HepG2 (cell line): ENCODE data around the gene DUSP16. TPM values are rescaled to one million over a fixed set of nuclear protein-coding genes. Genes with fewer than 3 reads are reported as not detected.
A peak's percentile ranks its signal among the peaks of the same experiment; 100 is the strongest.

ENCODE experiments used
- ATAD3A ChIP-seq: sonication (generic); formaldehyde crosslinking; IDR thresholded peaks from 2 replicates; pipeline ENCODE4 v1.4.0; 2020; ENCODE audit warnings: missing genetic modification reagents
- DNMT3B ChIP-seq: conservative IDR thresholded peaks from 2 replicates; pipeline ENCODE4 v1.6.1; 2016; ENCODE audit warnings: missing biosample characterization, control low read depth
- FLYWCH1 ChIP-seq: sonication (generic); formaldehyde crosslinking; IDR thresholded peaks from 2 replicates; pipeline ENCODE4 v1.8.1; 2023; ENCODE audit warnings: mild to moderate bottlenecking, missing genetic modification reagents
- GZF1 ChIP-seq: sonication (generic); formaldehyde crosslinking; IDR thresholded peaks from 2 replicates; pipeline ENCODE4 v1.5.1; 2020; ENCODE audit warnings: mild to moderate bottlenecking, missing genetic modification reagents
- HCFC1 ChIP-seq: fragments of 150-350 bp; IDR thresholded peaks from 2 replicates; pipeline ENCODE4 v1.6.1; 2014; ENCODE audit warnings: low read depth, low read length
- HHEX ChIP-seq: IDR thresholded peaks from 2 replicates; pipeline ENCODE4 v1.6.1; 2016; ENCODE audit warnings: control low read depth
- HOXA5 ChIP-seq: sonication (generic); formaldehyde crosslinking; IDR thresholded peaks from 2 replicates; pipeline ENCODE4 v1.4.0; 2020; ENCODE audit warnings: missing genetic modification reagents
- KDM3A ChIP-seq: IDR thresholded peaks from 2 replicates; pipeline ENCODE4 v1.6.1; 2018; ENCODE audit warnings: low read depth, missing compliant biosample characterization
- MAX ChIP-seq: IDR thresholded peaks from 2 replicates; pipeline ENCODE4 v1.6.1; 2012; ENCODE audit warnings: inconsistent platforms
- NPAS2 ChIP-seq: sonication (generic); formaldehyde crosslinking; IDR thresholded peaks from 2 replicates; pipeline ENCODE4 v1.8.0; 2022; ENCODE audit warnings: mild to moderate bottlenecking, missing genetic modification reagents, borderline replicate concordance
- SAP130 ChIP-seq: IDR thresholded peaks from 2 replicates; pipeline ENCODE4 v1.6.1; 2016; ENCODE audit warnings: low read depth
- SRY ChIP-seq: sonication (generic); formaldehyde crosslinking; IDR thresholded peaks from 2 replicates; pipeline ENCODE4 v1.8.0; 2022; ENCODE audit warnings: mild to moderate bottlenecking, missing genetic modification reagents
- SUZ12 ChIP-seq: fragments of 150-350 bp; IDR thresholded peaks from 2 replicates; pipeline ENCODE4 v1.6.1; 2014; ENCODE audit warnings: low read depth, low read length
- ZBTB42 ChIP-seq: sonication (generic); formaldehyde crosslinking; IDR thresholded peaks from 2 replicates; pipeline ENCODE4 v1.5.0; 2020; ENCODE audit warnings: mild to moderate bottlenecking, missing genetic modification reagents
- ZNF230 ChIP-seq: sonication (generic); formaldehyde crosslinking; IDR thresholded peaks from 2 replicates; pipeline ENCODE4 v1.4.0; 2020; ENCODE audit warnings: mild to moderate bottlenecking, missing genetic modification reagents
- ZNF235 ChIP-seq: sonication (generic); formaldehyde crosslinking; IDR thresholded peaks from 2 replicates; pipeline ENCODE4 v1.8.1; 2023; ENCODE audit warnings: mild to moderate bottlenecking, missing genetic modification reagents, borderline replicate concordance
- ZNF264 ChIP-seq: sonication (generic); formaldehyde crosslinking; IDR thresholded peaks from 2 replicates; pipeline ENCODE4 v1.4.0; 2020; ENCODE audit warnings: missing genetic modification reagents
- ZNF318 ChIP-seq: sonication (generic); formaldehyde crosslinking; IDR thresholded peaks from 2 replicates; pipeline ENCODE4 v1.4.0; 2020; ENCODE audit warnings: mild to moderate bottlenecking, missing genetic modification reagents
- ZNF569 ChIP-seq: sonication (generic); formaldehyde crosslinking; IDR thresholded peaks from 2 replicates; pipeline ENCODE4 v1.5.0; 2020; ENCODE audit warnings: mild to moderate bottlenecking, missing genetic modification reagents, moderate library complexity, borderline replicate concordance
- ZNF639 ChIP-seq: conservative IDR thresholded peaks from 2 replicates; pipeline ENCODE4 v1.6.1; 2018; ENCODE audit warnings: missing genetic modification reagents
- polyA plus RNA-seq, 8 experiments: library from polyadenylated mRNA; depleted of rRNA in 3 of 8; stranded (reverse) in 7 of 8; unstranded in 1 of 8; fragments of >200 nt; fragmentation: Illumina TruSeq in 4 of 8; extraction: Trizol in 4 of 8; gene quantifications; 2 replicates each; pipeline versions ENCODE4 v1.2.1 to v1.2.3, GENCODE V29; 2011 to 2016; ENCODE audit warnings: low read depth in 4 of 8, missing spikeins in 1 of 8, mixed read lengths in 1 of 8; ENCODE audit not compliant: insufficient read depth in 1 of 8
- total RNA-seq, 5 experiments: library from RNA; depleted of rRNA; stranded (reverse); fragments of >200 nt; fragmentation: Illumina TruSeq; extraction: Trizol; gene quantifications; 2 replicates each; pipeline ENCODE4 v1.2.3, GENCODE V29; 2016; ENCODE audit warnings: low read depth in 1 of 5

DUSP16 gene
- total and polyA plus RNA-seq, 2 of the 13 experiments (the other 11 are each of a cell fraction or from before 2014, with no cell fraction given), result 45.7 to 46.6 TPM

- TF ChIP-seq ZNF639 (CRISPR knock-in tag) (peak; percentile 95), MAX (peak; percentile 79), HHEX (CRISPR knock-in tag) (no peak), SRY (CRISPR knock-in tag) (no peak), ZNF569 (no peak), HOXA5 (CRISPR knock-in tag) (no peak; the same call in 1 of the 2 replicates), FLYWCH1 (no peak), ZBTB42 (CRISPR knock-in tag) (no peak), ZNF230 (CRISPR knock-in tag) (peak; percentile 85; the same call in 1 of the 2 replicates), KDM3A (no peak), ZNF235 (CRISPR knock-in tag) (no peak), ATAD3A (CRISPR knock-in tag) (no peak), DNMT3B (CRISPR knock-in tag) (0 out of 2 replicates have a peak, but pooled peaks have one; percentile 39), SAP130 (peak; percentile 95), GZF1 (0 out of 2 replicates have a peak, but pooled peaks have one; percentile 54), ZNF318 (CRISPR knock-in tag) (no peak; the same call in 1 of the 2 replicates), SUZ12 (peak; percentile 45; the same call in 1 of the 2 replicates), ZNF264 (CRISPR knock-in tag) (no peak; the same call in 1 of the 2 replicates), NPAS2 (CRISPR knock-in tag) (no peak), HCFC1 (peak; percentile 77)
Measured at GRCh38 chr12:12611512-12612306, 49.0 kb upstream of the DUSP16 start, which contains the start of gene CREBL2 (continued).
